D721Med (cell line): ENCODE results near the gene MAP7D3.

Experiments used
- DNase-seq: peaks from one replicate; pipeline ENCODE4 v3.0.0; 2011; ENCODE audit warnings: low spot score; ENCODE audit not compliant: insufficient read length
- FAIRE-seq: peaks from 2 replicates; lab custom pipeline; 2011; peaks lifted over from hg19 to GRCh38; lab: Jason Lieb, UNC
- CTCF ChIP-seq: IDR thresholded peaks from 2 replicates; pipeline ENCODE4 v1.5.1; 2012; ENCODE audit warnings: mild to moderate bottlenecking, control low read depth; ENCODE audit not compliant: insufficient read depth; ENCODE audit errors: missing control alignments

The MAP7D3 gene

GRCh38 chrX:136193771-136194170, 57.4 kb downstream of the MAP7D3 start:
- DNase-seq (no peak), FAIRE-seq (no peak)
- no peak for TF ChIP-seq CTCF

GRCh38 chrX:136192839-136193414, 58.3 kb downstream of the MAP7D3 start:
- DNase-seq (no peak), FAIRE-seq (no peak)
- no peak for TF ChIP-seq CTCF

GRCh38 chrX:136192135-136192534, 59.1 kb downstream of the MAP7D3 start:
- FAIRE-seq = no peak
- no peak for DNase-seq
- TF ChIP-seq CTCF = no peak

GRCh38 chrX:136191171-136191570, 60.0 kb downstream of the MAP7D3 start:
- DNase-seq (no peak), FAIRE-seq (no peak)
- TF ChIP-seq CTCF = no peak

- TF ChIP-seq CTCF = no peak
- FAIRE-seq (no peak), DNase-seq (no peak)
These were observed 61.0 kb downstream of the MAP7D3 start for GRCh38 chrX:136190038-136190713.

GRCh38 chrX:136189222-136189621, 62.0 kb downstream of the MAP7D3 start:
- FAIRE-seq (no peak), DNase-seq (no peak)
- no peak for TF ChIP-seq CTCF

GRCh38 chrX:136186023-136186413, 65.2 kb downstream of the MAP7D3 start:
- no peak for FAIRE-seq
- TF ChIP-seq CTCF = no peak

More at GRCh38 chrX:136186023-136186413, 65.2 kb downstream of the MAP7D3 start:
- no peak for DNase-seq
